PC-9 (cell line): ENCODE results near the gene ALX4.

ENCODE experiments used
- EZH2 ChIP-seq: fragments of 200-600 bp; sonication (generic); IDR thresholded peaks from 2 replicates; pipeline ENCODE4 v1.8.0; 2017; ENCODE audit warnings: antibody characterized with exemption, low read depth
- TF ChIP-seq, protein P1 (sequence below): fragments of 200-600 bp; sonication (generic); conservative IDR thresholded peaks from 2 replicates; pipeline ENCODE4 v1.6.1; 2017; ENCODE audit warnings: mixed run types, antibody characterized with exemption, mild to moderate bottlenecking, moderate library complexity

DNA sequence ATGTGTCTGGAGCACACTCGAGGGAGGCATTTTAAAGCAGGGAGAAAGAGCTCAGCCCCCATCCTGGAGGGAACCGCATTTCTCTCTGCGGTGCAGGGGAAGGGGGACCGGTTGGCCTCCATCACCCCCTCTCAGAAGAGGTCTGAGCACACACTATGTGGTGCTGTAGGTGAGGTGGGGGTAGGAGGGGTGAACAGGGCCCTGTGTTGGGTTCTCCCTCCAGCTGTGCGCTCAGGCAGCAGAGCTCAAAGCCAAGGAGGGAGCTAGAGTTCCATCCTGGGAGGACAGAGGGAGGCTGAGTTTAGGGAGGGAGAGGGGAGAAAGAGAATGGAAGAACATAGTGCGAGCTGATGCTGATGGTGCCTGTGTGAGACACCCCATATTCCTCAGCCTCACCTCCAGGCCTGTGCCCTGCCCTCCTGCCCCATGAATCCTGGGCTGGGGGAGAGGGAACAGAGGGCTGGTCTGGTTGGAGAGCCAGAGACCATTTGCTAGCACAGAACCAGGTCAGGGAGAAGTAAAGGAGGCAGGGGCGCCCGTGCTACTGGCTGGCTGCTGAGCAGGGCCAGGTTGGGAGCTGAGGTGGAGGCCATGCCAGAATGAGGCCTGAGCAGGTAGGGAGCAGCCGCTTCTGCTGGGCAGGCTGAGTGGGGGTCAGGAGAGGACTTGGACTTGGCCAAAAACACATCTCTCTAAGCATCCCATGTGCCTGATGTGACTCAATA is 43.7 kb downstream of the ALX4 start:
- TF ChIP-seq, protein P1, sequence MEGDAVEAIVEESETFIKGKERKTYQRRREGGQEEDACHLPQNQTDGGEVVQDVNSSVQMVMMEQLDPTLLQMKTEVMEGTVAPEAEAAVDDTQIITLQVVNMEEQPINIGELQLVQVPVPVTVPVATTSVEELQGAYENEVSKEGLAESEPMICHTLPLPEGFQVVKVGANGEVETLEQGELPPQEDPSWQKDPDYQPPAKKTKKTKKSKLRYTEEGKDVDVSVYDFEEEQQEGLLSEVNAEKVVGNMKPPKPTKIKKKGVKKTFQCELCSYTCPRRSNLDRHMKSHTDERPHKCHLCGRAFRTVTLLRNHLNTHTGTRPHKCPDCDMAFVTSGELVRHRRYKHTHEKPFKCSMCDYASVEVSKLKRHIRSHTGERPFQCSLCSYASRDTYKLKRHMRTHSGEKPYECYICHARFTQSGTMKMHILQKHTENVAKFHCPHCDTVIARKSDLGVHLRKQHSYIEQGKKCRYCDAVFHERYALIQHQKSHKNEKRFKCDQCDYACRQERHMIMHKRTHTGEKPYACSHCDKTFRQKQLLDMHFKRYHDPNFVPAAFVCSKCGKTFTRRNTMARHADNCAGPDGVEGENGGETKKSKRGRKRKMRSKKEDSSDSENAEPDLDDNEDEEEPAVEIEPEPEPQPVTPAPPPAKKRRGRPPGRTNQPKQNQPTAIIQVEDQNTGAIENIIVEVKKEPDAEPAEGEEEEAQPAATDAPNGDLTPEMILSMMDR: no peak
- TF ChIP-seq EZH2: no peak
